Globus pallidus (tissue), 1 donor: Measurements from ENCODE around the gene BCL7C.

ENCODE experiments used
- DNase-seq: peaks from one replicate; pipeline ENCODE4 v3.0.0-alpha.2; 2015; ENCODE audit warnings: low spot score

BCL7C gene

DNA sequence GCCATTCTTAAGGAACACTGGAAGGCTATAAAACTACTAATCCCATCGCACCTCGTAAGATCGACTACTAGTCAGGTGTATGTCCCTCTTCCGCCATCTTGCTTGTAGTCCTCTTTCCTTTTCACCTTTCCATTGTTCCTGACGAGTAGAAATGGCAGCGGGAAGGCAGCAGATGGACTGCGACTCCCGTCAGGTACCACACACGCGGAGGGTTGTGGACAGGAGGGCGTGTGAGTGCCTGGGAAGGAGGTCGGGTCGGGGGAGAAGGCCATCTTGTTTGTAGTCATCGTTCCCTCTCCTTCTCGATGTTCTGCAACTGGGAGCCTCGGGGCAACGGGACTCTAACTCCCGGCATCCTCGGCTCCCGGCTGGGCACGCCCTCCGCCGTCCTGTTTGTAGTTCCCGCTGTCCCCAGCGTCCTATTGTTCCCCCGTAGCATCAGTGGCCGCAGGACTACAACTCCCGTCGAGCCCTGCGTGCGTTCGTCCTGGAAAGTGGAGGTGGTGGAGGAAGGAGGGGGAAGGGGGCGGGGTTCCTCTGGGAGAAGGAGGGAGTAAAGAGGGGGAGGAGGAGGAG lies 29.2 kb upstream of the BCL7C start:
- DNase-seq = peak; percentile 100

DNA sequence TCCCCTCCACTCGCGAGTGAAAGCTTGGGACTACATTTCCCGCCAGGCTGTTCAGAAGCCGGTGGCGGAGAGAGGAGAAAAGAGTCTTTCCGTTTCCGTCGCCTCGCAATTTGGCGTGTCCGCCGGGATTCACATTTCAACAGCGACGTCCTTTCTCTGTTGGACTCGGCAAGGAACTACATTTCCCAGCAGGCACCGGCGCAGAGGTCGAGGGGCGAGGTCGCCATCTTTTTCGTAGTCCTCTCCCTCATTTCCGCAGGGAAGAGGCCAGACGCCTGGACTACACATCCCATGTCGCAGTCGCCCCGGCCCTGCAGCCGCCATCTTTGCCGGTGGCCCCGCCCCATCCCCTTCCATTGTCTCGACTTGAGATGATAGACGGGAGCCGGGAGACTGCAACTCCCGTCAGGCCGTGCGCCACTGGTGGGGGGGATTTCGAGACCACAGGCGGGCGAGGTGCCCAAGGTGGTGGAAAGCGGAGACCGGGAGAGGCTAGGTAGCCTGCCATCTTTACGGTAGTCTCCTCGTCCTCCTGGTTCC lies 28.6 kb upstream of the BCL7C start:
- DNase-seq = peak; percentile 100

- peak; percentile 87 for DNase-seq
Measured at GRCh38 chr16:30921748-30922419, 28.0 kb upstream of the BCL7C start.

- no peak for DNase-seq
Measured at GRCh38 chr16:30921459-30921747, 27.5 kb upstream of the BCL7C start.

DNA sequence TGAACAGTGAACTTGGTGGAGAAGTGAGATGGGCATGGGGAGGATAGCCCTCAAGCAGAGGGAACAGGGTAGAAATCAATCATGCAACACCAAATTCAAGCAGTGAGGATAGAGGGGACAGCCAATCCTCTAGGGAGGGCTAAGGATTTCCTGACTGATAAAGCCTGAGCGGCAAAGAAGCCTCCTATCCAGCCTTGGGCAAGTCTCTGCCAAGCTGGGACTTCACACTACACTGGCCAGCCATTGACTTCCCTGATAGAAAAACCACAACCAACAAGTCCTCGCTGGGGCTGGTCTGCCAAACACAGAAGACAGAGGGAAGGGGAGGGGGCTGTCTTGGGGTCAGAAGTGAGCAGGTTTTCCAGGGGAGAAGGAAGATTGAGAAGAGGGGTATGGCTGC lies 27.0 kb upstream of the BCL7C start:
- no peak for DNase-seq

DNA sequence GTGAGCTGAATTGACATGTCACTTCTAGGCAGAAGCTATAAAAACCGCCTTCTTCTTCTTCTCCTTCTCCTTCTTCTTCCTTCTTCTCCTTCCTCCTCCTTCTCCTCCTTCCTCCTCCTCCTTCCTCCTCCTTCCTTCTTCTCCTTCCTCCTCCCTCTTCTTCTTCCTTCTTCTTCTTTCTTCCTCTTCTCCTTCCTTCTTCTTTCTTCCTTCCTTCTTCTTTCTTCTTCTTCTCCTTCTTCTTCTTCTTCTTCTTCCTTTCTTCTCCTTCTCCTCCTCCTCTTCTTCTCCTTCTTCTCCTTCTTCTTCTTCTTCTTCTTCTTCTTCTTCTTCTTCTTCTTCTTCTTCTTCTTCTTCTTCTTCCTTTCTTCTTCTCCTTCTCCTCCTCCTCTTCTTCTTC lies 24.7 kb upstream of the BCL7C start:
- DNase-seq = no peak

- DNase-seq = no peak
Measured at GRCh38 chr16:30914830-30915229, 21.0 kb upstream of the BCL7C start.

GRCh38 chr16:30912794-30913412 lies 19.0 kb upstream of the BCL7C start:
- no peak for DNase-seq

DNA sequence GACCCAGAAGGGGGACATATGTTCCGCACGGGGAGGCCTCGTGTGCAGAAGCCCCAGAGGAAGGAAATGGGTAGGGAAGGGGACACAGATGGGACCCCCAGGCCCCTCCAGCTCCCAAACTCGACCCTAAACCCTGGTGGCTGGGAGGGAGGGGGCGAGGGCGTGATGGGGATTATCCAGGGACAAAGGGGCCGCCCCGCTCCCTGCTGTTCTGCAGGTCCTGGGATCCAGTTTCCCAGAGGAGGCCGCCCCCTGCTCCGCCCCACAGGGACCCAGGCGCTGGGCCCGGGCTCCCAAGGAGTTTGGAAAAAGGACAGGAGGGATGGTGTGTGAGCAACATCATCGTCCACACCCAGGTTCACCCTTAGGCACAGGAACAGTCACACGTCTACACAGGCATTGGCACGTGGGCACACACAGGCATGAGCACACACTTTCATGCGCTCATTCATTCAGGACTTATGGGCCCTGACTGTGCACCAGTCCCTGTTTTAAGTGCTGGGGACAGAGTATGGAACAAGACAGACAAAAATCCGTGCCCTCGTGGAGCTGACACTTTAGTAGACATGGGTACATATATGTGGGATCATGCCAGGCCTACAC lies 16.7 kb upstream of the BCL7C start:
- no peak for DNase-seq

DNA sequence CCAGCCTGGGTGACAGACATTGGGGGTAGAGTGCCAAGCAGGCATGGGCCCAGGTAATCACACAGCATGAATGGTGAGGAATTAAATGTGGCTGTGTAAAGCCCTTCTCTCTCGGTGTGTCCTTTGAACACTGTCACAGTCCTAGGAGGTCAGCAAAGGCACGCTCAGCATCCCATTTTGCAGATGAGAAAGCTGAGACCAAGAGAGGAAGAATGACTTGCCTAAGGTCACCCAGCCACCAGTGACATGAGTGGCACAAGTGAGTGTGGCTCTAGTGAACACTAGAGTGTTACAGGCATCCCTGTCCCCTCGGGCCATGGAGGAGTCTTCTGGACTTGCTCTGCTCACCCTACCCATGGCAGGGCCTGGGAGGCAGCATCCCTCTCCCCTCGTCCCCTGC lies 13.2 kb upstream of the BCL7C start:
- no peak for DNase-seq

GRCh38 chr16:30904114-30904780 lies 10.4 kb upstream of the BCL7C start:
- no peak for DNase-seq

- peak; percentile 49 for DNase-seq
Measured at GRCh38 chr16:30903596-30903995, 9.7 kb upstream of the BCL7C start.

GRCh38 chr16:30903002-30903401 lies 9.1 kb upstream of the BCL7C start:
- DNase-seq = no peak

DNA sequence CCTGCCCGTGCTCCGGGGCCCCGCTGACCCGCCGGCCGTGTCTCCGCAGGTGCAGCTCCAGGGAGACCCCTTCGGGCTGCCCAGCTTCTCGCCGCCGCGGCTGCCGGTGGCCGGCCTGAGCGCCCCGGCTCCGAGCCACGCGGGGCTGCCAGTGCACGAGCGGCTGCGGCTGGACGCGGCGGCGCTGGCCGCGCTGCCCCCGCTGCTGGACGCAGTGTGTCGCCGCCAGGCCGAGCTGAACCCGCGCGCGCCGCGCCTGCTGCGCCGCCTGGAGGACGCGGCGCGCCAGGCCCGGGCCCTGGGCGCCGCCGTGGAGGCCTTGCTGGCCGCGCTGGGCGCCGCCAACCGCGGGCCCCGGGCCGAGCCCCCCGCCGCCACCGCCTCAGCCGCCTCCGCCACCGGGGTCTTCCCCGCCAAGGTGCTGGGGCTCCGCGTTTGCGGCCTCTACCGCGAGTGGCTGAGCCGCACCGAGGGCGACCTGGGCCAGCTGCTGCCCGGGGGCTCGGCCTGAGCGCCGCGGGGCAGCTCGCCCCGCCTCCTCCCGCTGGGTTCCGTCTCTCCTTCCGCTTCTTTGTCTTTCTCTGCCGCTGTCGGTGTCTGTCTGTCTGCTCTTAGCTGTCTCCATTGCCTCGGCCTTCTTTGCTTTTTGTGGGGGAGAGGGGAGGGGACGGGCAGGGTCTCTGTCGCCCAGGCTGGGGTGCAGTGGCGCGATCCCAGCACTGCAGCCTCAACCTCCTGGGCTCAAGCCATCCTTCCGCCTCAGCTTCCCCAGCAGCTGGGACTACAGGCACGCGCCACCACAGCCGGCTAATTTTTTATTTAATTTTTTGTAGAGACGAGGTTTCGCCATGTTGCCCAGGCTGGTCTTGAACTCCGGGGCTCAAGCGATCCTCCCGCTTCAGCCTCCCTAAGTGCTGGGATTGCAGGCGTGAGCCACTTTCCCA lies 8.4 kb upstream of the BCL7C start:
- DNase-seq = peak; percentile 62

- DNase-seq = no peak
Measured at GRCh38 chr16:30901201-30902028, 7.5 kb upstream of the BCL7C start.

DNA sequence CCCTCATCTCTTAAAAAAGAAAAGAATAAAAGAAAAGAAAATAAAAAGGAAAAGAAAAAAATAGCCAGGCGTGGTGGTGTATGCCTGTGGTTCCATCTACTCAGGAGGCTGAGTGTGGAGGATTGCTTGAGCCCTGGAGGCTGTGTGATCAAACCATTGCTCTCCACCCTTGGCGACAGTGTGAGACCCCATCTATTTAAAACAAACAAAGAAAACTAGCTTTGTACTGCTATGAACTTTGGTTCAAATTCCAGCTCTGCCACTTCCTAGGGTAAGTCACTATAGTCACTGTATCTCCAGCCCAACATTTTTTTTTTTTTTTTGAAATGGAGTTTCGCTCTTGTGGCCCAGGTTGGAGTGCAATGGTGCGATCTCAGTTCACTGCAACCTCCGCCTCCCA lies 6.7 kb upstream of the BCL7C start:
- no peak for DNase-seq

DNA sequence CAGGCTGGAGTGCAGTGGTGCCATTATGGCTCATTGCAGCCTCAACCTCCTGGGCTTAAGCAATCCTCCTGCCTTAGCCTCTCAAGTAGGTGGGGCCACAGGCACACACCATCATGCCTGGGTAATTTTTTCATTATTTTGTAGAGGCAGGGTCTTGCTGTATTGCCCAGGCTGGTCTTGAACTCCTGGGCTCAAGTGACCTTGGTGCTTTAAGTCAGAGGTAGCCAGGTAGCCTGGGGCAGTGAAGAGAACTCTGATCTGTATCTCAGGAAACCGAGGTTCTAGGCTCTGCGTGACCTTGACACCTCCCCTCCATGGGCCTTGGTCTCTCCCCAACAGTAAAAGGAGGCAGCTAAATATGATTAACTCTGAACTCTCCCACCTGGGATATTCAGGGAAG lies 5.9 kb upstream of the BCL7C start:
- no peak for DNase-seq

DNA sequence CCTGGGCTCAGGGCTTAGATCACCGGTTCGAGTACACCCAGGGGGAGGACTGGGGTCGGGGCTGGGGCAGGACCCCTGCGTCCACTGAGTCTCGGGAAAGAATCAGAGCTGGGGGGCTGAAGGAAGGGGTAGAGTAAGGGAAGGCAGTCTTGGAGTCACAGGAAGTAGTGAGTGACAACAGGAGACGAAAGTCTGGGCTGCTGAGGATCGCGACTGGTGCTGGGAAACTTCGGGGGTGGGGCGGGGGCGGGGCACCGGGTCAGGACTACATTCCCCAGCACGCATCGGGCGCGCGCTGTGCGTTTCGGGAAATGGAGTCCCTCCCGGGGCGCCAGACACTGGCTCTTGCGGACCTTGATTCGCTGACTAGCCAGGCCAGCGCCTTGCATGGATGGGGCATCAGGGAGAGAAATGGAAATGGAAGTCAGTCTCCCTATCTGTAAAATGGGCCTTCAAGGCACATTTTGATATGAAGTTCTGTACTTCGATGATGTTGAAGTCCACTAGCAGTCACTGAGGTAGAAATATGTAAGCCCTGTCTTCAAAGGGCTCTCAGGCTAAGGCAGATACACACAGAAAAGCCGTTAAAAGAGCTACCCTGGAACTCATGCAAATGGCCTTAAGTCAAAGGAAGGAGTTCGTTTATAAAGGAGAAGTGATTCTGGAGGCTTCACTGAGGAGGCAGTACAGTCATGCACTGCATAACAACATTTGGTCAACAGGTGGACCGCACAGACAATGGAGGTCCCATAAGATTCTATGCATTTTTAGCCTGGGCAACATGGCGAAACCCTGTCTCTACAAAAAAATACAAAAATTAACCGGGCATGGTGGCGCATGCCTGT lies 3.2 kb upstream of the BCL7C start:
- peak; percentile 89 for DNase-seq

GRCh38 chr16:30896261-30896888 lies 2.5 kb upstream of the BCL7C start, which contains the start of gene CTF1:
TSS of gene CTF1 (plus strand) at chr16:30896614. CDS start at chr16:30896644, 30 bp downstream.
- DNase-seq = peak; percentile 66
